Neural cell (in vitro differentiated cells): ENCODE measurements around the gene ACBD6. TPM values are rescaled to one million over a fixed set of nuclear protein-coding genes. Genes with fewer than 3 reads are reported as not detected.

ENCODE experiments used
- H2AFZ ChIP-seq: fragments of 200-600, 300-800 bp; sonication (generic), shearing (Covaris generic); 2 replicates; pipeline ENCODE4 v1.6.0; 2014; ENCODE audit warnings: low read depth, mild to moderate bottlenecking, antibody characterized with exemption, low read length, moderate library complexity
- H3F3A ChIP-seq: fragments of 200-600 bp; shearing (Covaris generic); 2 replicates; pipeline ENCODE4 v1.6.1; 2016; ENCODE audit warnings: mild to moderate bottlenecking, moderate library complexity, mixed read lengths, antibody characterized with exemption, low read length; ENCODE audit not compliant: insufficient read depth, poor library complexity, severe bottlenecking
- H3K27ac ChIP-seq: fragments of 200-600, 300-800 bp; sonication (generic), shearing (Covaris generic); 2 replicates; pipeline ENCODE4 v1.5.1; 2014; ENCODE audit warnings: mild to moderate bottlenecking, low read length, moderate library complexity
- H3K27me3 ChIP-seq: fragments of 300-800, 200-600 bp; sonication (generic), shearing (Covaris generic); 2 replicates; pipeline ENCODE4 v1.6.0; 2014; ENCODE audit warnings: mild to moderate bottlenecking, low read depth, low read length, moderate library complexity; ENCODE audit not compliant: insufficient read depth
- H3K36me3 ChIP-seq: fragments of 300-800, 200-600 bp; sonication (generic), shearing (Covaris generic); 2 replicates; pipeline ENCODE4 v1.5.1; 2014; ENCODE audit warnings: mild to moderate bottlenecking, antibody characterized with exemption, low read length, moderate library complexity; ENCODE audit not compliant: insufficient read depth
- H3K4me2 ChIP-seq: fragments of 300-800, 200-600 bp; sonication (generic), shearing (Covaris generic); 2 replicates; pipeline ENCODE4 v1.6.0; 2014; ENCODE audit warnings: mild to moderate bottlenecking, low read length
- H3K4me3 ChIP-seq: fragments of 300-800, 200-600 bp; sonication (generic), shearing (Covaris generic); 2 replicates; pipeline ENCODE4 v1.5.1; 2014; ENCODE audit warnings: mild to moderate bottlenecking, low read length, moderate library complexity
- H3K79me2 ChIP-seq: fragments of 200-600 bp; shearing (Covaris generic); replicated peaks from 2 replicates; pipeline ENCODE4 v1.6.0; 2014; ENCODE audit warnings: mild to moderate bottlenecking, low read length, moderate library complexity; ENCODE audit not compliant: insufficient read depth
- H3K9ac ChIP-seq: fragments of 300-800, 200-600 bp; sonication (generic), shearing (Covaris generic); 2 replicates; pipeline ENCODE4 v1.6.1; 2016; ENCODE audit warnings: mild to moderate bottlenecking, low read length, mixed read lengths
- H3K9me2 ChIP-seq: fragments of 200-600 bp; shearing (Covaris generic); 2 replicates; pipeline ENCODE4 v1.6.1; 2016; ENCODE audit warnings: mild to moderate bottlenecking, low read length, mixed read lengths; ENCODE audit not compliant: insufficient read depth
- H3K9me3 ChIP-seq: fragments of 200-600, 300-800 bp; sonication (generic), shearing (Covaris generic); 2 replicates; pipeline ENCODE4 v1.6.1; 2016; ENCODE audit warnings: mild to moderate bottlenecking, mixed run types, low read length, moderate library complexity, mixed read lengths
- H4K20me1 ChIP-seq: fragments of 200-600 bp; shearing (Covaris generic); 2 replicates; pipeline ENCODE4 v1.6.1; 2016; ENCODE audit warnings: mild to moderate bottlenecking, mixed run types; ENCODE audit not compliant: insufficient read depth
- CTCF ChIP-seq: fragments of 450-650 bp; IDR thresholded peaks from 2 replicates; pipeline ENCODE4 v1.5.1; 2014; ENCODE audit warnings: antibody characterized with exemption, mild to moderate bottlenecking, moderate library complexity; ENCODE audit not compliant: poor library complexity, severe bottlenecking
- EP300 ChIP-seq: fragments of 450-650 bp; conservative IDR thresholded peaks from 2 replicates; pipeline ENCODE4 v1.6.1; 2014; ENCODE audit warnings: antibody characterized with exemption, mild to moderate bottlenecking, moderate library complexity; ENCODE audit not compliant: poor library complexity, severe bottlenecking
- EZH2 ChIP-seq: fragments of 200-600, 300-800 bp; shearing (Covaris generic), sonication (generic); IDR thresholded peaks from 2 replicates; pipeline ENCODE4 v1.6.1; 2014; ENCODE audit warnings: antibody characterized with exemption, low read length, borderline replicate concordance, mild to moderate bottlenecking; ENCODE audit not compliant: insufficient read depth, poor library complexity, severe bottlenecking
- MXI1 ChIP-seq: fragments of 450-650 bp; conservative IDR thresholded peaks from 2 replicates; pipeline ENCODE4 v1.6.1; 2014; ENCODE audit warnings: antibody characterized with exemption, mild to moderate bottlenecking; ENCODE audit not compliant: poor library complexity, severe bottlenecking
- POLR2AphosphoS5 ChIP-seq: IDR thresholded peaks from 2 replicates; pipeline ENCODE4 v1.6.1; 2012
- RAD21 ChIP-seq: fragments of 450-650 bp; conservative IDR thresholded peaks from 2 replicates; pipeline ENCODE4 v1.6.1; 2014; ENCODE audit warnings: antibody characterized with exemption, mild to moderate bottlenecking, moderate library complexity
- REST ChIP-seq: IDR thresholded peaks from 2 replicates; pipeline ENCODE4 v1.6.1; 2012; ENCODE audit warnings: borderline replicate concordance
- SMC3 ChIP-seq: fragments of 450-650 bp; conservative IDR thresholded peaks from 2 replicates; pipeline ENCODE4 v1.6.1; 2014; ENCODE audit warnings: antibody characterized with exemption, mild to moderate bottlenecking, moderate library complexity; ENCODE audit not compliant: poor library complexity
- TAF1 ChIP-seq: IDR thresholded peaks from 2 replicates; pipeline ENCODE4 v1.6.1; 2012; ENCODE audit warnings: low read depth
- polyA plus RNA-seq: library from polyadenylated mRNA; depleted of rRNA; stranded (reverse); fragments of >200 nt; gene quantifications from 2 replicates; pipeline ENCODE4 v1.2.3, GENCODE V29; 2014

The ACBD6 gene
- polyA plus RNA-seq, 1 donor from 2014 or later = 92.4 TPM

- no peaks in the 10 kb centered on the region for H3K36me3 ChIP-seq
- H3F3A ChIP-seq = no peaks in the 10 kb centered on the region
- no peak overlapping the region for H3K9ac ChIP-seq
- H4K20me1 ChIP-seq = no peaks in the 10 kb centered on the region
- no peaks in the 10 kb centered on the region for H3K79me2 ChIP-seq
- no peak overlapping the region for H3K4me3 ChIP-seq
- H2AFZ ChIP-seq = no peak overlapping the region
- no peak overlapping the region for H3K4me2 ChIP-seq
- no peaks in the 10 kb centered on the region for H3K9me3 ChIP-seq
- no peaks in the 10 kb centered on the region for H3K27me3 ChIP-seq
- TF ChIP-seq REST (no peak), POLR2AphosphoS5 (no peak), EP300 (no peak), EZH2 (no peak), SMC3 (no peak), TAF1 (no peak), CTCF (no peak), MXI1 (no peak), RAD21 (no peak)
- H3K9me2 ChIP-seq = no peaks in the 10 kb centered on the region
- H3K27ac ChIP-seq = no peak overlapping the region
These were observed 235.2 kb downstream of the ACBD6 start for GRCh38 chr1:180267211-180267561.

- H3K4me3 ChIP-seq = no peak overlapping the region
- no peaks in the 10 kb centered on the region for H3K9me3 ChIP-seq
- H3K9me2 ChIP-seq = no peaks in the 10 kb centered on the region
- H3F3A ChIP-seq = no peaks in the 10 kb centered on the region
- H3K36me3 ChIP-seq = no peaks in the 10 kb centered on the region
- no peaks in the 10 kb centered on the region for H3K79me2 ChIP-seq
- H2AFZ ChIP-seq = no peak overlapping the region
- no peak overlapping the region for H3K27ac ChIP-seq
- no peak overlapping the region for H3K9ac ChIP-seq
- H4K20me1 ChIP-seq = no peaks in the 10 kb centered on the region
- no peaks in the 10 kb centered on the region for H3K27me3 ChIP-seq
- H3K4me2 ChIP-seq = no peak overlapping the region
- TF ChIP-seq REST = no peak
- no peak for TF ChIP-seq MXI1
- TF ChIP-seq CTCF = no peak
- TF ChIP-seq POLR2AphosphoS5 = no peak
- no peak for TF ChIP-seq SMC3
- TF ChIP-seq TAF1 = no peak
These were observed 235.8 kb downstream of the ACBD6 start for GRCh38 chr1:180266275-180267210.
